Upper lobe of right lung (tissue), 1 donor: ENCODE data around the gene RAD51D. TPM values are rescaled to one million over a fixed set of nuclear protein-coding genes. Genes with fewer than 3 reads are reported as not detected.
"Not testable (repeated sequence)": the region's sequence is repeated elsewhere in the genome, so short reads cannot be mapped to it uniquely, and the experiment has no call there.

Experiments
- ATAC-seq: fragments of 200-7000 bp; cut with Tn5 transposase; one replicate; pipeline ENCODE4 v1.9.1; 2020; ENCODE audit warnings: mild to moderate bottlenecking, moderate library complexity
- DNase-seq: peaks from one replicate; pipeline ENCODE4 v3.0.0-alpha.2; 2020
- H3K27ac ChIP-seq: fragments of 200-600 bp; one replicate; pipeline ENCODE4 v1.8.0; 2022
- H3K27me3 ChIP-seq: fragments of 200-600 bp; one replicate; pipeline ENCODE4 v1.8.0; 2022; ENCODE audit warnings: mild to moderate bottlenecking
- H3K36me3 ChIP-seq: fragments of 200-600 bp; one replicate; pipeline ENCODE4 v1.8.0; 2022
- H3K4me1 ChIP-seq: fragments of 200-600 bp; one replicate; pipeline ENCODE4 v1.8.0; 2022
- H3K4me3 ChIP-seq: fragments of 200-600 bp; one replicate; pipeline ENCODE4 v1.8.0; 2022; ENCODE audit warnings: mild to moderate bottlenecking
- H3K9me3 ChIP-seq: fragments of 200-600 bp; one replicate; pipeline ENCODE4 v1.8.0; 2022
- intact Hi-C: fragments of 100-400 bp; cut with DNase I; formaldehyde crosslinking; loops from one replicate; pipeline ENCODE4 v1.11.0; 2022
- total RNA-seq: library from RNA; stranded (reverse); fragmentation: NEBNext Ultra II Directional; extraction: Animal tissue kit (Norgen Biotek cat#: 25700); gene quantifications from one replicate; pipeline ENCODE4 v1.2.1, GENCODE V29; 2021
- TF ChIP-seq, protein P1 (sequence below): fragments of 200-600 bp; IDR thresholded peaks from one replicate; pipeline ENCODE4 v1.8.0; 2022; ENCODE audit warnings: antibody characterized with exemption
- donor health status: DM: no; HTN: yes; CAD: no; lungs with severe emphysema.

RAD51D gene
- total RNA-seq, 1 donor from 2014 or later = 19.1 TPM

DNA sequence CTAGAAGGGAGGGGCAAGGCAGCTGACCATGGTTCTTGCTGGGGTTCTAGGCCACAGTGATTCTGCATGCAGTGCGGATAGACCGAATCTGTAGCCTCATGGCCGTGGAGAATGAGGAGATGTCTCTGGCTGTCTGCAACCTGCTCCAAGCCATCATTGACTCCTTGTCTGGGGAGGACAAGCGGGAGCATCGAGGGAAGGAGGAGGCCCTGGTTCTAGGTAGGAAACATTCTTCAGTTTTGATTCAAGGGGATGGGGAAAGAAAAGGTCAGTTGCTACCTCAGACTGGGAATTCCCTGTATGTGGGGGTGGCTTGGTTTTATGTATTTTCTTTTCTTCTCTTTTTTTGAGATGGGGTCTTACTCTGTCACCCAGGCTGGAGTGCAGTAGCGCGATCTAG lies 35.6 kb upstream of the RAD51D start:
- no peak overlapping the region for H3K4me3 ChIP-seq
- ATAC-seq = no peak
- no peaks in the 10 kb centered on the region for H3K27me3 ChIP-seq
- DNase-seq = peak; percentile 12
- intact Hi-C loops = no loop called here
- H3K9me3 ChIP-seq = no peaks in the 10 kb centered on the region
- H3K36me3 ChIP-seq = no peaks in the 10 kb centered on the region
- H3K27ac ChIP-seq = no peak overlapping the region
- no peaks in the 10 kb centered on the region for H3K4me1 ChIP-seq
- TF ChIP-seq, protein P1, sequence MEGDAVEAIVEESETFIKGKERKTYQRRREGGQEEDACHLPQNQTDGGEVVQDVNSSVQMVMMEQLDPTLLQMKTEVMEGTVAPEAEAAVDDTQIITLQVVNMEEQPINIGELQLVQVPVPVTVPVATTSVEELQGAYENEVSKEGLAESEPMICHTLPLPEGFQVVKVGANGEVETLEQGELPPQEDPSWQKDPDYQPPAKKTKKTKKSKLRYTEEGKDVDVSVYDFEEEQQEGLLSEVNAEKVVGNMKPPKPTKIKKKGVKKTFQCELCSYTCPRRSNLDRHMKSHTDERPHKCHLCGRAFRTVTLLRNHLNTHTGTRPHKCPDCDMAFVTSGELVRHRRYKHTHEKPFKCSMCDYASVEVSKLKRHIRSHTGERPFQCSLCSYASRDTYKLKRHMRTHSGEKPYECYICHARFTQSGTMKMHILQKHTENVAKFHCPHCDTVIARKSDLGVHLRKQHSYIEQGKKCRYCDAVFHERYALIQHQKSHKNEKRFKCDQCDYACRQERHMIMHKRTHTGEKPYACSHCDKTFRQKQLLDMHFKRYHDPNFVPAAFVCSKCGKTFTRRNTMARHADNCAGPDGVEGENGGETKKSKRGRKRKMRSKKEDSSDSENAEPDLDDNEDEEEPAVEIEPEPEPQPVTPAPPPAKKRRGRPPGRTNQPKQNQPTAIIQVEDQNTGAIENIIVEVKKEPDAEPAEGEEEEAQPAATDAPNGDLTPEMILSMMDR = no peak

DNA sequence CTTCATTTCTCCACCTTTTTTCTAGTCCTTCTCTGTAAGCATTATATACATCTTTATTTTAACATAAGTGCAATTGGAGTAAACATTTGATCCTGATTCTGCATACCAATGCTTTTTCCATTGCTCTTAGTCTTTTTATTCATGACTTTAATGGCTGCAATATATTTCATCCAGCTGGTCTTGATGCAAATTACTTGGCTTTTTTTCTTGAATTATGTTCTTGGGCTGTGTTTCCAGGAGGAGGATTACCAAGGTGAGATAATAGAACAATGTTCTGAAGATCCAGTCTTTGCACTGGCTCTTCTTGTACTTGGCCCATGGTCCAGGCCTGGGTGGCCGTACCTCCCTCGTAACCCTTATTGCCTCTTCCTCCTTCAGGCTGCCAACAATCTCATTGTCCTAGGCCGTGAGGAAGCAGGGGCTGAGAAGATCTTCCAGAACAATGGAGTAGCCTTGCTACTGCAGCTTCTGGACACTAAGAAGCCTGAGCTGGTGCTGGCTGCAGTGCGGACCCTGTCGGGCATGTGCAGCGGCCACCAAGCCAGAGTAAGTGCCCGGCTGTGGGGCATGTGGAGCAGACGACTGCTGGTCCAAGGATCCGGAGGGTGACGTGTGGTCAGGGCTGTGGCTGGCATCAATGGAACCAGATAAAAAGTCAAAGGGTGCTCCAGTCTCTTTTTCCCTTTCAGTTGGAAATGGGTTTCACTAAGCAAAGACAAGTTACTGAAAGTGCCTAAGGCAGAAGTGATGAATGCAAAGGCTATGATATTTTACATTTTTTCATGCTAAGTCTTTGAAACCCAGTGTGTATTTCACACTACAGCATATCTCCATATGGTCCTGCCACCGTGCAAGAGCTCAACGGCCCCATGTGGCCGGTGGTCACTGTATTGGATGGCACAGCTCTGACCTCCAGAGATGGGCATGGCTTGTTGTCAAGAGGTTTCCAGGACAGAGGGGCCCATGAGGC lies 34.8 kb upstream of the RAD51D start:
- H3K36me3 ChIP-seq = no peaks in the 10 kb centered on the region
- peak; percentile 18 for DNase-seq
- no peak overlapping the region for H3K27ac ChIP-seq
- H3K4me3 ChIP-seq = no peak overlapping the region
- intact Hi-C loops = no loop called here
- no peaks in the 10 kb centered on the region for H3K9me3 ChIP-seq
- TF ChIP-seq, protein P1 = no peak
- no peaks in the 10 kb centered on the region for H3K27me3 ChIP-seq
- H3K4me1 ChIP-seq = no peaks in the 10 kb centered on the region
- no peak for ATAC-seq

DNA sequence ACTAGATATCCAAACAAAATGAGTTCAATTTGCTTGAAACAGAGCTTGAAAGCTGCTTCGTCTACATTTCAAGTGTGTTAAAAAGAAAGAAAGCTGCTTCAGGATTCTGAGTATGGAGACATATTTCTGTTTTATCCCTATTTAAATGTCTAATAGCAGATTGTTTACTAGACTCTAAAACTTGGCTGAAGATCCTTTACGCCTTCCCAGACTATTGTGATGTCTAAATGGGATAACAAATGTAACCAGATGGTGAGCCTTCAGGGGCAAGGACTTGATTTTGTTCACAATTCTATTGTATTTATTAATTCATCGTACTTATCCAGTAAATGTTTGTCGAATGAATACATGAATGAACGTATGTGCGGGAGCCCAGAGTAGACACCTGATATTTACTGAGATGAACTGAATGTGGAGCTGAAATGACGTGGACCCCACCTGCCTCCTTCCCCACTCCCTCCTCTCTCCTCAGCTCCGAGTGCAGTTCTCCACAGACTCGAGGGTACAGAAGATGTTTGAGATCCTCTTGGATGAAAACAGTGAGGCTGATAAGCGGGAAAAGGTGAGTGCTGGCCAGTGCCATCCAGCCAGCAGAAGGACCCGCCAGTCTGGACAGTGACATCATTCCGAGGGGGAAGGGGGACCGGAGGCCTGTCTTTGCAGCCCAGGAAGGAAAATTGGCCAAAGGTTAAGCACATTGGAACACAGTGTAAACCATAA lies 32.9 kb upstream of the RAD51D start:
- Histone ChIP-seq H3K4me3 (no peak overlapping the region), H3K9me3 (no peaks in the 10 kb centered on the region), H3K4me1 (no peaks in the 10 kb centered on the region), H3K27ac (no peak overlapping the region), H3K27me3 (no peaks in the 10 kb centered on the region), H3K36me3 (no peaks in the 10 kb centered on the region)
- intact Hi-C loops = no loop called here
- TF ChIP-seq, protein P1 = no peak
- no peak for ATAC-seq
- DNase-seq = no peak

DNA sequence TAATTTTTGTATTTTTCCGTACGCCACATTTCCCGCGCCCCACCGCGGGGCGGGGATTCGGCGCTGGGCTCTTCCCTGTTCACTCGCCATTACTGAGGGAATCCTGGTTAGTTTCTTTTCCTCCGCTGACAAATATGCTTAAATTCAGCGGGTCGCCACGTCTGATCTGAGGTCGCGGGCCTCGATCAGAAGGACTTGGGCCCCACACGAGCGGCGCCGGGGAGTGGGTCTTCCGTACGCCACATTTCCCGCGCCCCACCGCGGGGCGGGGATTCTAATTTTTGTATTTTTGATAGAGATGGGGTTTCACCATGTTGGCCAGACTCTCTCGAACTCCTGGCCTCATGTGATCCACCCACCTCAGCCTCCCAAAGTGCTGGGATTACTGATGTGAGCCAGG lies 31.4 kb upstream of the RAD51D start:
- H3K4me3 ChIP-seq, ATAC-seq, H3K27ac ChIP-seq, H3K9me3 ChIP-seq, H3K36me3 ChIP-seq, intact Hi-C loops, DNase-seq, H3K4me1 ChIP-seq, H3K27me3 ChIP-seq: not testable (repeated sequence)

DNA sequence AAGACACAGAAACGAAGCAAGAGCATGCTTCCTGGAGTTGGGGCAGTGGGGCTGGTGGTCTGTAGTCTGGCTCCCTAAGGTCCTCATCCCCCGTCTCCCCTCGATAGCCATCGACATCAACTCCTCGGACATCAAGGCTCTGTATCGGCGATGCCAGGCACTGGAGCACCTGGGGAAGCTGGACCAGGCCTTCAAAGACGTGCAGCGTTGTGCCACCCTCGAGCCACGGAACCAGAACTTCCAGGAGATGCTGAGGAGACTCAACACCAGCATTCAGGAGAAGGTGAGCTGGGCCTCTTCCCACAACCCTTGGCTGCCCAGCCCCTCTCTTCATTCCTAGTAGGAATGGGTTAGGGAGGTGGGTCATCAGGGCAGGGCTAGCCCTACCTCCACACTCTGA lies 30.3 kb upstream of the RAD51D start:
- H3K4me3 ChIP-seq = no peak overlapping the region
- no peaks in the 10 kb centered on the region for H3K36me3 ChIP-seq
- intact Hi-C loops = no loop called here
- H3K9me3 ChIP-seq = no peaks in the 10 kb centered on the region
- TF ChIP-seq, protein P1 = no peak
- no peaks in the 10 kb centered on the region for H3K4me1 ChIP-seq
- no peak for ATAC-seq
- no peak for DNase-seq
- H3K27me3 ChIP-seq = no peaks in the 10 kb centered on the region
- no peak overlapping the region for H3K27ac ChIP-seq

DNA sequence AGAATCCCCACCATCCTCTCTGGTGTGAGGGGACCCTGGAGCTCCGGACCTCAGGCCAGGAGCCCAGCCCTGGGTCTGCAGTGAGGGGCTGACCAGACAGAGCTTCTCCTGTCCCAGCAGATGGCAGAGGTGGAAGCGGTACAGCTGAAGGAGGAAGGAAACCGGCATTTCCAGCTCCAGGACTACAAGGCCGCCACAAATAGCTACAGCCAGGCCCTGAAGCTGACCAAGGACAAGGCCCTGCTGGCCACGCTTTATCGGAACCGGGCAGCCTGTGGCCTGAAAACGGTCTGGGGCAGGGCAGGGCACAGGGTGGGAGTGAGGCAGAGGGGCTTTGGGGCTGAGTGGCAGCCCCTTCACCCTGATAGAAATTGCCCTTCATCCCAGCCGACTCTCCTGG lies 28.5 kb upstream of the RAD51D start:
- ATAC-seq (no peak), DNase-seq (no peak)
- Histone ChIP-seq H3K27me3 (no peaks in the 10 kb centered on the region), H3K4me1 (no peaks in the 10 kb centered on the region), H3K27ac (no peak overlapping the region), H3K4me3 (no peak overlapping the region), H3K9me3 (no peaks in the 10 kb centered on the region), H3K36me3 (no peaks in the 10 kb centered on the region)
- intact Hi-C loops = no loop called here
- TF ChIP-seq, protein P1 = no peak
